K562 (cell line): ENCODE data around the gene WRAP53. TPM values are rescaled to one million over a fixed set of nuclear protein-coding genes. Genes with fewer than 3 reads are reported as not detected.
A peak's percentile ranks its signal among the peaks of the same experiment; 100 is the strongest.

Experiments used
- BRF1 ChIP-seq: IDR thresholded peaks from 3 replicates; pipeline ENCODE4 v1.6.1; 2011; ENCODE audit warnings: borderline replicate concordance, mild to moderate bottlenecking; ENCODE audit not compliant: insufficient read length; ENCODE audit errors: extremely low read depth
- CBX2 ChIP-seq: fragments of 200-600 bp; sonication (generic); IDR thresholded peaks from one replicate; pipeline ENCODE4 v1.6.1; 2012; ENCODE audit warnings: mild to moderate bottlenecking, low read length, inconsistent platforms; ENCODE audit not compliant: insufficient read depth, poor library complexity, severe bottlenecking
- EZH2 ChIP-seq: IDR thresholded peaks from 2 replicates; pipeline ENCODE4 v1.6.1; 2012; ENCODE audit warnings: low read depth, mild to moderate bottlenecking, inconsistent platforms, low read length, borderline replicate concordance
- GABPB2 ChIP-seq: fragments of 250-450 bp; sonication (Bioruptor Pico); conservative IDR thresholded peaks from 2 replicates; pipeline ENCODE4 v1.5.1; 2021; ENCODE audit warnings: mild to moderate bottlenecking
- HOMEZ ChIP-seq: fragments of 250-450 bp; sonication (Bioruptor Pico); IDR thresholded peaks from 2 replicates; pipeline ENCODE4 v1.4.0; 2020; ENCODE audit warnings: mild to moderate bottlenecking, moderate library complexity
- KLF1 ChIP-seq: fragments of 450-650 bp; IDR thresholded peaks from 2 replicates; pipeline ENCODE4 v1.6.1; 2016; ENCODE audit warnings: missing genetic modification characterization, missing compliant biosample characterization
- NFYB ChIP-seq: IDR thresholded peaks from 2 replicates; pipeline ENCODE4 v1.6.1; 2011; ENCODE audit warnings: mild to moderate bottlenecking, moderate library complexity; ENCODE audit not compliant: insufficient read length; ENCODE audit errors: extremely low read depth
- RBM25 ChIP-seq: fragments of 200-400 bp; formaldehyde crosslinking; IDR thresholded peaks from 2 replicates; pipeline ENCODE4 v1.6.1; 2018; ENCODE audit warnings: low read length, low read depth, moderate library complexity; ENCODE audit not compliant: severe bottlenecking
- ZNF311 ChIP-seq: fragments of 250-450 bp; sonication (Bioruptor Pico); IDR thresholded peaks from 2 replicates; pipeline ENCODE4 v1.4.0; 2020; ENCODE audit warnings: mild to moderate bottlenecking, moderate library complexity
- ZNF347 ChIP-seq: fragments of 450-650 bp; formaldehyde crosslinking; IDR thresholded peaks from 2 replicates; pipeline ENCODE4 v1.4.0; 2020; ENCODE audit warnings: low read depth, mild to moderate bottlenecking, moderate library complexity
- ZNF407 ChIP-seq: fragments of 450-650 bp; IDR thresholded peaks from 2 replicates; pipeline ENCODE4 v1.6.1; 2016; ENCODE audit warnings: low read depth
- polyA plus RNA-seq, 8 experiments: library from polyadenylated mRNA; depleted of rRNA in 4 of 8; stranded (reverse) in 5 of 8; unstranded in 3 of 8; fragments of >200 nt; fragmentation: Nextera tagmentation in 2 of 8; fragmentation: Illumina TruSeq in 1 of 8; extraction: Ambion mirVana in 2 of 8; extraction: Trizol in 1 of 8; gene quantifications; 2 replicates each; pipeline versions ENCODE4 v1.2.1 to v1.2.3, GENCODE V29; 2011 to 2014; ENCODE audit warnings: inconsistent platforms in 1 of 8, missing spikeins in 1 of 8
- total RNA-seq, 7 experiments: library from RNA; depleted of rRNA in 6 of 7; stranded (reverse); fragments of >200 nt in 6 of 7; fragmentation: Illumina TruSeq in 2 of 7; extraction: Trizol in 2 of 7; gene quantifications; 2 replicates each; pipeline versions ENCODE4 v1.2.1 to v1.2.3, GENCODE V29; 2011 to 2021; ENCODE audit warnings: low replicate concordance in 1 of 7
- TF ChIP-seq, protein P1 (sequence below): fragments of 250-450 bp; sonication (Bioruptor Pico); IDR thresholded peaks from 2 replicates; pipeline ENCODE4 v1.8.0; 2022; ENCODE audit warnings: inconsistent platforms
- TF ChIP-seq, protein P2 (sequence below): fragments of 450-650 bp; formaldehyde crosslinking; IDR thresholded peaks from 2 replicates; pipeline ENCODE4 v1.4.0; 2020; ENCODE audit warnings: mild to moderate bottlenecking, mixed read lengths

WRAP53 gene
- total and polyA plus RNA-seq, 9 of the 15 experiments (the other 6 are each of a cell fraction or from before 2014, with no cell fraction given) = 0.72 to 18.2 (median 13.4) TPM

- TF ChIP-seq, protein P1, sequence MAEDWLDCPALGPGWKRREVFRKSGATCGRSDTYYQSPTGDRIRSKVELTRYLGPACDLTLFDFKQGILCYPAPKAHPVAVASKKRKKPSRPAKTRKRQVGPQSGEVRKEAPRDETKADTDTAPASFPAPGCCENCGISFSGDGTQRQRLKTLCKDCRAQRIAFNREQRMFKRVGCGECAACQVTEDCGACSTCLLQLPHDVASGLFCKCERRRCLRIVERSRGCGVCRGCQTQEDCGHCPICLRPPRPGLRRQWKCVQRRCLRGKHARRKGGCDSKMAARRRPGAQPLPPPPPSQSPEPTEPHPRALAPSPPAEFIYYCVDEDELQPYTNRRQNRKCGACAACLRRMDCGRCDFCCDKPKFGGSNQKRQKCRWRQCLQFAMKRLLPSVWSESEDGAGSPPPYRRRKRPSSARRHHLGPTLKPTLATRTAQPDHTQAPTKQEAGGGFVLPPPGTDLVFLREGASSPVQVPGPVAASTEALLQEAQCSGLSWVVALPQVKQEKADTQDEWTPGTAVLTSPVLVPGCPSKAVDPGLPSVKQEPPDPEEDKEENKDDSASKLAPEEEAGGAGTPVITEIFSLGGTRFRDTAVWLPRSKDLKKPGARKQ (CRISPR knock-in tag) = no peak
- TF ChIP-seq, protein P2, sequence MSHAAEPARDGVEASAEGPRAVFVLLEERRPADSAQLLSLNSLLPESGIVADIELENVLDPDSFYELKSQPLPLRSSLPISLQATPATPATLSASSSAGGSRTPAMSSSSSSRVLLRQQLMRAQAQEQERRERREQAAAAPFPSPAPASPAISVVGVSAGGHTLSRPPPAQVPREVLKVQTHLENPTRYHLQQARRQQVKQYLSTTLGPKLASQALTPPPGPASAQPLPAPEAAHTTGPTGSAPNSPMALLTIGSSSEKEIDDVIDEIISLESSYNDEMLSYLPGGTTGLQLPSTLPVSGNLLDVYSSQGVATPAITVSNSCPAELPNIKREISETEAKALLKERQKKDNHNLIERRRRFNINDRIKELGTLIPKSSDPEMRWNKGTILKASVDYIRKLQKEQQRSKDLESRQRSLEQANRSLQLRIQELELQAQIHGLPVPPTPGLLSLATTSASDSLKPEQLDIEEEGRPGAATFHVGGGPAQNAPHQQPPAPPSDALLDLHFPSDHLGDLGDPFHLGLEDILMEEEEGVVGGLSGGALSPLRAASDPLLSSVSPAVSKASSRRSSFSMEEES (CRISPR knock-in tag) = no peak
- no peak for TF ChIP-seq ZNF407
- no peak for TF ChIP-seq RBM25
- TF ChIP-seq EZH2 = no peak
- no peak for TF ChIP-seq ZNF347 (CRISPR knock-in tag)
- TF ChIP-seq ZNF311 (CRISPR knock-in tag) = no peak
- 0 out of 2 replicates have a peak, but pooled peaks have one; percentile 38 for TF ChIP-seq KLF1 (tag)
- TF ChIP-seq GABPB2 (CRISPR knock-in tag) = no peak
- TF ChIP-seq HOMEZ = no peak
- TF ChIP-seq NFYB = peak; percentile 22
- no peak for TF ChIP-seq CBX2
- TF ChIP-seq BRF1 = no peak
Measured at GRCh38 chr17:7687908-7688807, at the start of gene WRAP53 (continued).
